NCI-H748 treated with DMSO at 0.1 percent for 48 hours (cell line): ENCODE results near the gene DROSHA.
"Not testable (repeated sequence)": the region's sequence is repeated elsewhere in the genome, so short reads cannot be mapped to it uniquely, and the experiment has no call there.

Source experiments
- DNase-seq: peaks from one replicate; lab custom pipeline; 2025; lab: John Stamatoyannopoulos, UW

The DROSHA gene

DNA sequence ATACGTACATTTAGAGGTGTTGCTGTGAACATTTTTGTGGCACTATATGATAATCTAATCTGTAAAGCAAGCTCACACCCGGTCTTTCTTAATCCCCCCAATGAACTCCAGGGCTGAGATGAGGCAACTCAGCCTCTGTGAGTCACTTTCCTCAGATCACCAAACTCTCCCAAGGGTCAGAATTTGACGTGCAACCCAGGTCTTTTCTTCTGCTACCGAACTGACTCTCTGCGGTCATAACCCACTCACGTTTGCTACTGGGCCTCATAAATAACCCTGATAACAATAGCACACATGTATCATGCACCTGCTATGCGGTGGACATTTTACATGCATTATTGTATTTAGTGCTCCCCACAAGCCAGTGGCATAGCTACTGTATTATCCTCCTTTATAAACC, 153.1 kb downstream of the DROSHA start:
- DNase-seq: no peak

- DNase-seq: no peak
These were observed 153.8 kb downstream of the DROSHA start for GRCh38 chr5:31378136-31378535.

DNA sequence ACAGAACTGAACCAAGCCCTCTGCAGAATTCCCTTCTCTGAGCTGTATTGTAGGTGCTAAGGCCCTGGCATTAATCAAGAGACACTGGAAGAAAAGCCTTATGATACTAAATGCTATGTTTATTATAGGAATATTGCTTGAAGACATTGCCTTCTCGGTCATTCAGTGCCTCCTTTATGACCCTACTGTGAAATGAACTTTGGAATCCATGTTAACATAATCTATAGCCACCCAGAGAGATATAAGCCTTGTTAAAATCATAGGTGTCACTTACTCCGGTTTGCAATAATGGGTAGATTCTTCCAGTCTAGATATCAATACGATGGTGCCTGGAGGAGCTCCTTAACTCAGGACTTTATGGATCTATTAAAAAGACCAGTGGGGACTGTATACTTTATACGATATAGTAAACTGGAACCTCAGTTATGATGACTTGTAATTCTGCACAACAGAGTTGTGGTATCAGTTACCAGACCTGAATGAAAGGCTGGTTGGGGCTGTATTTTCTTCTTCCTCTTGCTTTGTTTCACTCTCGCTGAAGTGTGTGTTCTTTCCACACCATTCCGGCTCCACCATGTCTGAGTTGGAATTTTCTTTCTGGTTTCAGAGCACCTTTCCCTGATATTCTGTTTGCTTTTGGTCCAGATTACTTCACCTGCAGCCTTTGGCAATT, 154.5 kb downstream of the DROSHA start:
- no peak for DNase-seq

- DNase-seq: no peak
These were observed 155.7 kb downstream of the DROSHA start for GRCh38 chr5:31375999-31376720.

DNA sequence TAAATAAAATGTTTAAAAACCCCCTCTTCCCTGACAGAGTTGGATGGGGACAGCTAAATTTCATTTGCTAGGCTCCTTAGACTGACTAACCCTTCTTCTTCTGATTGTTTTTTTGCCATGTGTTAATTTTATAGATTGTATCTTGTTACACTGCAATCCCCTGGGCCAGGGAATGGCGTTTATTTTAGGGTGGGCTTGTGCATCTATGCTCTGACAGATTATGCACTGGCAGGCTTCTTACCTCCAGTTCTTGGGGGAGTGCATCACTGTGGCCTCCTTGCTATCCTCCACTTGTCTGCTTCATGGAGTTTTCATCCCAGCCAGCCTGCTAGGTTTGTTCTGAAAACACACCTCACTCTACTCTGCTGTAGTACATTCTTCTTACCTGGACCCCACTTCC, 159.8 kb downstream of the DROSHA start:
- no peak for DNase-seq

DNA sequence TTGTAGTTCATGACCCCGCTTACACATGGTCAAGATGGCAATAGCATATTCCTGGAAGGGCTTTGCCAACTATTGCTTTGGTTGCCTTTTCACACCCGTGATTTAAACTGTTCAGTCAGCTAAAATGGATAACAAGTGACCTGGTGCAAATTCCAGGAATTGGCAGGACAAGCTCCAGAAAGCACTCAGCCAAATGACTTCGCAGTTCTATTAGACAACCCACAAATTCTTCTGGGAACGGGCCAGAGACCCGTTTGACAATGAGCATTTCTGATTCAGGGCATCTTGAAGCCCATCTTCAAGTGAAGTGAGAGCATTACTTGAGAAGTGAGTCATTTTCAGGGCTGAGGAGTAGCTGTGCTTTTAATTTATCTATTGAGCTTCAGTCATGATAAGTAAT, 165.0 kb downstream of the DROSHA start:
- no peak for DNase-seq

DNA sequence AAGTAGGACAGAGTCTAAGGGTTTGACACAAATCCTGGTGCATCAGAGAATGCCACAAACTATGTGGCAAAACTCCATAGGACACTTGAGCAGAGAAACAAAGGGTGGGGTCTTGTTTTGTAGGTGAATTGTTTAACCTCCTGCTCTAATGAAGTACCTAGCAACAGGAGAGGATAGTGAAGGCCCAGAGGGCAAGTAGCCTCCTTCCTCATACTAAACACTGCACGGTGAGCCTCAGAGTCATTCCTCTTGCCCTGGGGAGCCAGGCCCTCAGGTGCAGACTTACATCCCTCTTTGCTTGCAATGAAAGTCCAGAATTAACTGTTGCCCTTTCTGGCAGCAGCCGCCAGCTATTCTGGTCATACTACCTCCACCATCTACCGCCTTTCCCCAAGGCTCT, 166.1 kb downstream of the DROSHA start:
- no peak for DNase-seq

DNA sequence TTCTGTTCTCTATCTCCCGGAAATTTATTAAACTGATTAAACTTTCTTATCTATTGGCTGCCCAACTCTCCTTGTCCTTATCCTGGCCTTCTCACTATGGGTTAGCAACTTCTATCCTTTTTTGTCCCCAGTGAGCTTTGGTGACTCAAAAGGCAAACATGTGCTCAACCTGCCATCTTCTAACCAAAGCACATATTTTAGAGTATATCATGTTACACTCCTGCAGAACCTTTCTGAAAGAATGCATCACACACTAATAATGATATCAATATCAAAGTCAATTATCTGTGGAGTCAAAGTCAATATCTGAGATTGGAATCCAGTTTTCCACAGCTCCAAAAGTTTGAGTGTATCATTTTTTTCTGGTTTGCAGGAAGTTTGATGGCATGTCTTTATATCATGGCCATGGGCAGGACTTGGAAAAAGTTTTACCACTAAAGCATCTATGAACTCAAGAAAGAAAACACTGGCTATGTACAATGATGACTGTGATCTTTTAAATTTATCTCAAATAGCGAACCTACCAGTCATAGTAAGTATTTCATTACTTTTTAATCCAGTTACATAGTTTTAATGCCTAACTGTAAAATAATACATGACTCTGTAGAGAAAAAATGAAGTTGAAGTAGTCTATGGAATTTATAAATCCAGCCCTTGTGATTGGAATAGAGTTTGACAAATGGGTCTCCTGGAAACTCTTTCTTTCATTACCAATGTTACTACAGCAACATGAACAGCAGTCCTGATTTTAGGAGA, 166.8 kb downstream of the DROSHA start:
- DNase-seq: no peak

- DNase-seq: no peak
These were observed 168.8 kb downstream of the DROSHA start for GRCh38 chr5:31362931-31363568.

GRCh38 chr5:31362529-31362900, 169.4 kb downstream of the DROSHA start:
- no peak for DNase-seq

DNA sequence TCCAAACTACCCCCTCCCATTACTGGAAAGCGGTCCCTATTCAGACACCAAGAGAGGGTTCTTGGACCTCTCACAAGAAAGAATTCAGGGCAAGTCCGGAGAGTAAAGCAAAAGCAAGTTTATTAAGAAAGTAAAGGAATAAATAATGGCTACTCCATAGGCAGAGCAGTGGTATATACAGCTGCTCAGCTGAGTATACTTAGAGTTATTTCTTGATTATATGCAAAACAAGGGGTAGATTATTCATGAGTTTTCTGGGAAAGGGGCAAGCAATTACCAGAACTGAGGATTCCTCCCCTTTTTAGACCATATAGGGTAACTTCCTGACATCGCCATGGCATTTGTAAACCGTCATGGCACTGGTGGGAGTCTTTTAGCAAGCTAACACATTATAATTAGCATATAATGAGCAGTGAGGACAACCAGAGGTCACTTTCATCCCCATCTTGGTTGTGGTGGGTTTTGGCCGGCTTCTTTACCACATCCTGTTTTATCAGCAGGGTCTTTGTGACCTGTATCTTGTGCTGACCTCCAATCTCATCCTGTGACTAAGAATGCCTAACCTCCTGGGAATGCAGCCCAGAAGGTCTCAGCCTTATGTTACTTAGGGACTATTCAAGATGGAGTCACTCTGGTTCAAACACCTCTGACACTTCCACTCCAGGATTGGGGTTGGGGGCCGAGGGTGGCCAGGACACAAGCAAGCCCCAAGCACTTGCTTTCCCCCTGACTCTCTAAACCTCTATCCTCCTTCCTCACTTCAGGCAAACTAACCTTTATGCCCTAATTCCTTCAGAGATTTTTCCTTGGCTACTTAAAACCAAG, 170.0 kb downstream of the DROSHA start:
- DNase-seq: not testable (repeated sequence)

- DNase-seq: no peak
These were observed 170.7 kb downstream of the DROSHA start for GRCh38 chr5:31361234-31361633.

- DNase-seq: no peak
These were observed 172.1 kb downstream of the DROSHA start for GRCh38 chr5:31359839-31360238.

- no peak for DNase-seq
These were observed 174.9 kb downstream of the DROSHA start for GRCh38 chr5:31357038-31357437.

- DNase-seq: no peak
These were observed 176.6 kb downstream of the DROSHA start for GRCh38 chr5:31355337-31355736.
